CD4-positive, alpha-beta memory T cell (primary cell): ENCODE results near the gene AGPAT4. TPM values are rescaled to one million over a fixed set of nuclear protein-coding genes. Genes with fewer than 3 reads are reported as not detected.

Experiments
- CTCF ChIA-PET: fragments of 350-600 bp; sonication (Branson Sonifier 250); formaldehyde crosslinking; loops from one replicate; lab custom pipeline; 2021; ENCODE audit warnings: inconsistent platforms; ENCODE audit not compliant: partially characterized antibody; lab: Charles Lee
- POLR2A ChIA-PET: fragments of 350-600 bp; sonication (Branson Sonifier 250); formaldehyde crosslinking; loops from one replicate; lab custom pipeline; 2021; ENCODE audit not compliant: partially characterized antibody; lab: Charles Lee
- DNase-seq, 5 donors: peaks; one replicate each; pipeline versions ENCODE4 v3.0.0 to v3.0.0-alpha.2; 2020 to 2022; ENCODE audit warnings: mixed read lengths in 1 of 5
- H3K27ac ChIP-seq: one replicate; pipeline ENCODE4 v1.7.0; 2013; ENCODE audit warnings: low read depth, low read length
- H3K27me3 ChIP-seq: 2 replicates; pipeline ENCODE4 v1.7.0; 2013; ENCODE audit warnings: mild to moderate bottlenecking, low read length, moderate library complexity; ENCODE audit not compliant: insufficient read depth
- H3K36me3 ChIP-seq: 2 replicates; pipeline ENCODE4 v1.7.0; 2013; ENCODE audit warnings: mild to moderate bottlenecking, low read length, moderate library complexity; ENCODE audit not compliant: insufficient read depth
- H3K4me1 ChIP-seq: 2 replicates; pipeline ENCODE4 v1.7.0; 2013; ENCODE audit warnings: mild to moderate bottlenecking, low read length, moderate library complexity; ENCODE audit not compliant: insufficient read depth
- H3K4me3 ChIP-seq, 2 donors: one replicate each; pipeline ENCODE4 v1.7.0; 2013; ENCODE audit warnings: low read length in 2 of 2, mild to moderate bottlenecking in 1 of 2
- H3K9me3 ChIP-seq, 2 donors: one replicate each; pipeline ENCODE4 v1.7.0; 2013; ENCODE audit warnings: low read length in 2 of 2, control low read depth in 1 of 2; ENCODE audit not compliant: control insufficient read depth in 1 of 2
- H3K27ac Mint-ChIP-seq, 7 donors: one replicate each; pipeline ENCODE4 v1.8.0; 2020 to 2021; ENCODE audit warnings: mixed read lengths in 7 of 7, mild to moderate bottlenecking in 6 of 7, inconsistent platforms in 3 of 7, moderate library complexity in 3 of 7
- H3K27me3 Mint-ChIP-seq, 2 donors: one replicate each; pipeline ENCODE4 v1.8.0; 2020 to 2021; ENCODE audit warnings: mixed read lengths in 2 of 2
- H3K36me3 Mint-ChIP-seq, 2 donors: one replicate each; pipeline ENCODE4 v1.8.0; 2020 to 2021; ENCODE audit warnings: mixed read lengths in 2 of 2, inconsistent platforms in 1 of 2, mild to moderate bottlenecking in 1 of 2
- H3K4me1 Mint-ChIP-seq, 4 donors: one replicate each; pipeline ENCODE4 v1.8.0; 2020 to 2021; ENCODE audit warnings: mixed read lengths in 4 of 4, mild to moderate bottlenecking in 1 of 4
- H3K4me3 Mint-ChIP-seq, 8 donors: one replicate each; pipeline ENCODE4 v1.8.0; 2020 to 2021; ENCODE audit warnings: mixed read lengths in 8 of 8, mild to moderate bottlenecking in 7 of 8, moderate library complexity in 6 of 8, inconsistent platforms in 3 of 8
- H3K9me3 Mint-ChIP-seq, 8 donors: one replicate each; pipeline ENCODE4 v1.8.0; 2020 to 2021; ENCODE audit warnings: mixed read lengths in 8 of 8, mild to moderate bottlenecking in 5 of 8, inconsistent platforms in 3 of 8, moderate library complexity in 1 of 8
- intact Hi-C: fragments of 100-400 bp; cut with micrococcal nuclease; formaldehyde crosslinking; loops from one replicate; pipeline ENCODE4 v1.15.1; 2023
- polyA plus RNA-seq, 2 donors: library from polyadenylated mRNA; unstranded; fragments of 300-500 nt; fragmentation: Illumina TruSeq; gene quantifications; one replicate each; pipeline ENCODE4 v1.2.3, GENCODE V29; 2021
- total RNA-seq, 2 experiments: library from RNA; stranded (reverse); gene quantifications; one replicate each; pipeline ENCODE4 v1.2.3, GENCODE V29; 2021

AGPAT4 gene
- total and polyA plus RNA-seq, 4 experiments from 2014 or later, result 3.6 to 6.9 (median 4.1) TPM

DNA sequence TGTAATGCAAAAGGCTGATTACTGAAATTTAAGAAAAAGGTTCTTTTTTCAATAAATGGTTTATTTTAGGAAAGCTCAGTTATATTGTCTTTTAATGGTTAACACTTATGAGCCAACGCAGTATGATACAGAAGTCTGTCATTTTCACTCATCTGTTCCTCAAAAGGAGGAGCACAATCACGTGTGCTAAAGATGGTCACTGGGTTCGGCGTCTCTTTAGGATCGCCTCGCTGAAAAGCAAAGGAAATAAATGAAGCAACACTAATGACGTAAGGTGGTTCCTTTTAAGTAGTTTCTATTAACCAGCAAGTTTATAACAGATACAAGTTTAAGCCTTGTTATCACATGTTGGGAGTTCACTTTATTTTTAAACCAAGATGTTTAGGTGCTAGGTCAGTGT is 156.6 kb downstream of the AGPAT4 start:
- peaks cover 87 to 95% of the 10 kb centered on the region in 2 donors for H3K36me3 Mint-ChIP-seq
- Histone ChIP-seq H3K9me3 (no peaks in the 10 kb centered on the region), H3K27me3 (no peaks in the 10 kb centered on the region), H3K4me3 (no peak overlapping the region), H3K27ac (no peak overlapping the region), H3K4me1 (no peaks in the 10 kb centered on the region), H3K36me3 (peaks cover 38% of the 10 kb centered on the region)
- no peak overlapping the region for H3K4me3 Mint-ChIP-seq
- H3K4me1 Mint-ChIP-seq, result peaks cover 0 to 5% (median 2%) of the 10 kb centered on the region in 4 donors
- no peaks in the 10 kb centered on the region for H3K27me3 Mint-ChIP-seq
- CTCF ChIA-PET, result interaction anchor here (0.6 kb wide), 1 partner anchor 154 kb away, joined by 3 read pairs; no protein-coding TSS in a partner anchor
- peak overlapping the region in 3 of 7 donors; percentile 8 to 76 (median 24) for H3K27ac Mint-ChIP-seq
- intact Hi-C loops, result loop anchor here (10.0 kb wide), 1 partner anchor 183 kb away; no protein-coding TSS in a partner anchor
- no peak for DNase-seq
- POLR2A ChIA-PET, result no interaction called here
- peaks cover 0 to 22% (median 11%) of the 10 kb centered on the region in 8 donors for H3K9me3 Mint-ChIP-seq

GRCh38 chr6:161116554-161116953 is 157.3 kb downstream of the AGPAT4 start:
- peaks cover 45% of the 10 kb centered on the region for H3K36me3 ChIP-seq
- Mint-ChIP-seq H3K36me3 (peaks cover 86 to 95% of the 10 kb centered on the region in 2 donors), H3K9me3 (peaks cover 0 to 14% (median 8%) of the 10 kb centered on the region in 8 donors), H3K4me3 (no peak overlapping the region), H3K4me1 (peaks cover 4 to 10% (median 7%) of the 10 kb centered on the region in 4 donors), H3K27me3 (no peaks in the 10 kb centered on the region), H3K27ac (no peak overlapping the region)
- H3K4me1 ChIP-seq, result peaks cover 6% of the 10 kb centered on the region
- no peak for DNase-seq
- no peak overlapping the region for H3K27ac ChIP-seq
- no peaks in the 10 kb centered on the region for H3K27me3 ChIP-seq
- no peak overlapping the region for H3K4me3 ChIP-seq
- intact Hi-C loops, result loop anchor here (10.0 kb wide), 1 partner anchor 182 kb away; no protein-coding TSS in a partner anchor
- POLR2A ChIA-PET, result no interaction called here
- no peaks in the 10 kb centered on the region for H3K9me3 ChIP-seq
- CTCF ChIA-PET, result interaction anchor here (0.6 kb wide), 1 partner anchor 155 kb away, joined by 3 read pairs; no protein-coding TSS in a partner anchor

- H3K27ac ChIP-seq, result no peak overlapping the region
- DNase-seq, result no peak
- ChIA-PET CTCF (no interaction called here), POLR2A (no interaction called here)
- peaks cover 13 to 18% (median 17%) of the 10 kb centered on the region in 4 donors for H3K4me1 Mint-ChIP-seq
- peaks cover 0 to 8% (median 5%) of the 10 kb centered on the region in 8 donors for H3K9me3 Mint-ChIP-seq
- intact Hi-C loops, result loop anchor here (10.0 kb wide), 1 partner anchor 181 kb away; no protein-coding TSS in a partner anchor
- H3K4me1 ChIP-seq, result peaks cover 14% of the 10 kb centered on the region
- H3K27me3 Mint-ChIP-seq, result no peaks in the 10 kb centered on the region
- H3K27ac Mint-ChIP-seq, result peak overlapping the region in 5 of 7 donors; percentile 2 to 70 (median 48)
- H3K4me3 ChIP-seq, result no peak overlapping the region
- H3K9me3 ChIP-seq, result no peaks in the 10 kb centered on the region
- peaks cover 86 to 96% of the 10 kb centered on the region in 2 donors for H3K36me3 Mint-ChIP-seq
- H3K4me3 Mint-ChIP-seq, result no peak overlapping the region
- peaks cover 52% of the 10 kb centered on the region for H3K36me3 ChIP-seq
- H3K27me3 ChIP-seq, result no peaks in the 10 kb centered on the region
Measured at GRCh38 chr6:161115468-161115867, 158.4 kb downstream of the AGPAT4 start.

DNA sequence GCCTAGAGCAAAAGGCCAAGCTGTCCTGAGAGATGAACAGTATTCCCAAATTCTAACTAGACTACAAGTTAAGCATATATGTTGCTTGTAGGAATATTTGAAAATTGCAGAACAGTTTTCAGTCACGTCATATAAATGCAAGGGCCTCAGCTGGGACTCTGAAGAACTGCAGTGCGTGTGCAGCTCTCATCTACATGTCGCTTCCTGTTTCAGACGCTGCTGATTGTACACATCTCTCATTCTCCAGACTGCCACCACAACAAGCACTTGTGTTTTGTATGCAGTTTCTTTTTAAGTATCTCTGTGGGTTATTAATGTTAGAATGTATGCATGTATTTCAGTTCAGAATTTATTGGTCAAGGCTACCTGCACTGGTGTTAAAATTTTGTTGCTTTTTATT is 162.6 kb downstream of the AGPAT4 start:
- peaks cover 73% of the 10 kb centered on the region for H3K36me3 ChIP-seq
- peak overlapping the region; percentile 75 to 93 (median 82) for H3K27ac Mint-ChIP-seq
- peak overlapping the region in 7 of 8 donors; percentile 46 to 73 (median 63) for H3K4me3 Mint-ChIP-seq
- CTCF ChIA-PET, result interaction anchor here (0.7 to 2.4 kb wide), 8 partner anchors 10 to 259 kb away, joined by 3 to 10 read pairs (median 4); no protein-coding TSS in a partner anchor
- no peaks in the 10 kb centered on the region for H3K9me3 ChIP-seq
- no peaks in the 10 kb centered on the region for H3K27me3 ChIP-seq
- peak in 4 of 5 donors; percentile 33 to 51 (median 46) for DNase-seq
- peaks cover 0 to 2% (median 0%) of the 10 kb centered on the region in 8 donors for H3K9me3 Mint-ChIP-seq
- H3K4me1 ChIP-seq, result peaks cover 14% of the 10 kb centered on the region
- H3K36me3 Mint-ChIP-seq, result peaks cover 88 to 97% of the 10 kb centered on the region in 2 donors
- H3K27me3 Mint-ChIP-seq, result no peaks in the 10 kb centered on the region
- H3K27ac ChIP-seq, result peak overlapping the region; percentile 31
- peaks cover 17 to 20% (median 17%) of the 10 kb centered on the region in 4 donors for H3K4me1 Mint-ChIP-seq
- no peak overlapping the region for H3K4me3 ChIP-seq
- intact Hi-C loops, result loop anchor here (1.0 to 10.0 kb wide), 2 partner anchors 35 to 176 kb away; no protein-coding TSS in a partner anchor
- POLR2A ChIA-PET, result interaction anchor here (0.9 to 1.9 kb wide), 8 partner anchors 14 to 163 kb away, joined by 3 to 15 read pairs (median 4); partner anchors contain the start of genes AGPAT4 and MAP3K4

DNA sequence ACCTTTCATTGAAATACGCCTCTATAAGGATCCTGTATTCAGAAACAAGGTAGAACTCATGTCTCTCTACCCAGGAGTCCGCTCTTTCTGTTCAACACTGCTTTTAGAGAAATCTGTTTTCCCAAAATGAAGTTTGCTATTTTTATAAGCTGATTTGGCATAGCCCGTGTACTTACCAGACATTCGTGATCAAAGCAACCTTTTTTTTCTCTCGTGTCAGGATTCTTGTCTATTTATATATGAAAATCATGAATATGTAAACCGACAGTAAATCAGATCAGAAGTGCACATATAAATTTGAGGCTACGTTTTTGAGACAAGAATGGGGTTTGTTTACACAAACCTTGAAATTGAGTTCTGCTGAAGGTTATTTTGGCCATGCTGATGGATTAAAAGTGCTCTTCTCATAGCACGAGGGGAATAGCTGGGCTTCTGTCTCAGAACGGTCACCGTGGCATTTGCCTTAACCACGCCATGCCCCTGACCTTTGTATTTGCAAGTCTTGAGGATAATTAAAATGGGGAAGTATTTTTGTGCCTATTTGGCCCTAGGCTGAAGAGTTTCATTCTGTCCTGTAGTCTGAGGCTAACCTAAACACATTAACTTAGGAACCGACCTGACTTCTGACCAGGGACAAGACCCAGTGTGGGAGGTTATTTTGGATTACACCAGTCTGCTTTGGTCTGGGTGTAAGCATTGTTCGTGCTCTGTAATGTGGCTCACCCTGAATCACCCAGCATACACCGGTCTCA is 163.7 kb downstream of the AGPAT4 start:
- Mint-ChIP-seq H3K27me3 (no peaks in the 10 kb centered on the region), H3K36me3 (peaks cover 88 to 96% of the 10 kb centered on the region in 2 donors), H3K4me1 (peaks cover 17 to 20% (median 17%) of the 10 kb centered on the region in 4 donors), H3K9me3 (peaks cover 0 to 2% (median 0%) of the 10 kb centered on the region in 8 donors), H3K4me3 (no peak overlapping the region), H3K27ac (peak overlapping the region; percentile 9 to 93 (median 75))
- Histone ChIP-seq H3K36me3 (peaks cover 62% of the 10 kb centered on the region), H3K27ac (peak overlapping the region; percentile 31), H3K9me3 (no peaks in the 10 kb centered on the region), H3K4me1 (peaks cover 14% of the 10 kb centered on the region), H3K4me3 (no peak overlapping the region), H3K27me3 (no peaks in the 10 kb centered on the region)
- ChIA-PET POLR2A (interaction anchor here (0.8 to 1.9 kb wide), 4 partner anchors 30 to 81 kb away, joined by 3 to 15 read pairs (median 8); no protein-coding TSS in a partner anchor), CTCF (interaction anchor here (1.2 to 2.4 kb wide), 6 partner anchors 13 to 260 kb away, joined by 3 to 5 read pairs (median 4); no protein-coding TSS in a partner anchor)
- DNase-seq, result no peak
- intact Hi-C loops, result loop anchor here (10.0 kb wide), 1 partner anchor 175 kb away; no protein-coding TSS in a partner anchor

GRCh38 chr6:161109366-161109765 is 164.5 kb downstream of the AGPAT4 start:
- Mint-ChIP-seq H3K36me3 (peaks cover 84 to 91% of the 10 kb centered on the region in 2 donors), H3K9me3 (peaks cover 0 to 2% (median 0%) of the 10 kb centered on the region in 8 donors), H3K4me1 (peaks cover 17 to 20% (median 17%) of the 10 kb centered on the region in 4 donors), H3K27ac (peak overlapping the region in 1 of 7 donors; percentile 28), H3K27me3 (no peaks in the 10 kb centered on the region), H3K4me3 (no peak overlapping the region)
- CTCF ChIA-PET, result interaction anchor here (1.2 to 2.4 kb wide), 2 partner anchors 30 to 261 kb away, joined by 4 to 5 read pairs; no protein-coding TSS in a partner anchor
- POLR2A ChIA-PET, result interaction anchor here (0.8 kb wide), 1 partner anchor 29 kb away, joined by 3 read pairs; no protein-coding TSS in a partner anchor
- intact Hi-C loops, result no loop called here
- Histone ChIP-seq H3K4me1 (peaks cover 14% of the 10 kb centered on the region), H3K36me3 (peaks cover 58% of the 10 kb centered on the region), H3K4me3 (no peak overlapping the region), H3K27me3 (no peaks in the 10 kb centered on the region), H3K27ac (no peak overlapping the region), H3K9me3 (no peaks in the 10 kb centered on the region)
- DNase-seq, result no peak
